Measurements from ENCODE around the gene RBMS3.

The RBMS3 gene

GRCh38 chr3:29275309-29275708 is 5.6 kb upstream of the RBMS3 start:
- no peak for DNase-seq (ENCODE audit: low read depth, low spot score)

GRCh38 chr3:29277249-29277648 is 3.6 kb upstream of the RBMS3 start:
- DNase-seq (ENCODE audit: low read depth, low spot score): no peak

DNA sequence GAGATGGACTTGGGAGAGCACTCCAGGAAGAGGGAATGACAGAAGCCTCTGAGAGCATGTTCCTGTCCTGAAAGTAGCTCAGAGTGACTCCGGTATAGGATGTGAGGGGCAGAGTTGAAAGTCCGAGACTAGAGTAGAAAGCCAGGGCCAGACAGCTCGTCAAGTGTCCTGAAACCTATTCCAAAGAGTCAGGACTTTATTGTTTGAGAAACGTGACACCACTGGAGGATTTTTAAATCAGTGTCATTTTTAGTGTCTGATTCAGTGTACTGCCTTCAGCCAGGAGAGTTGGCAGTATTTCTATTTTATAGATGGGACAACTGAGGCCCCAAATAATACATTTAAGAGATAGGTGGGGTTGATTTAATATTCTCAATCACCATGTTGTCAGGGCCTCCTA is 1.6 kb upstream of the RBMS3 start:
- no peak for DNase-seq (ENCODE audit: low read depth, low spot score)

DNA sequence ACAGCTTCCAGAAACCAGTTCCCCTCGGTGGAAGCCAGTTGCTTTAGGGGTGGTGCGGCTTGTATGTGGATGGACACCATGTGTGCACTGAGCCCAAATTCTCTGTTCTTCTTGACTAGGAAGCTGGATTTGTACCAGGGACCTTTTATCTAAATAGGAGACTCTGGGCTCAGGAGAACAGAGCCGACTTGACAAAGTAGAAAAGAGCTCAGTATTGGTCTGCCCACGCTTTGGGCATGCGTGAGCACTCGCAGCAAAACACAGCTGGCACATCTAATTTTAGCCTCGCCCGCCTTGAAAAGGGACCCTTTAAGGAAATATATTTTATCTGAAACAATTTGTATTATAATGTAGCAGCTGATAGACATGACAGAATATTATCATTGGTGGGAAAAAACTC is 1.1 kb upstream of the RBMS3 start:
- no peak for DNase-seq (ENCODE audit: low read depth, low spot score)

GRCh38 chr3:29281094-29281343 is 148 bp downstream of the RBMS3 start:
- DNase-seq (ENCODE audit: low read depth, low spot score): no peak

DNA sequence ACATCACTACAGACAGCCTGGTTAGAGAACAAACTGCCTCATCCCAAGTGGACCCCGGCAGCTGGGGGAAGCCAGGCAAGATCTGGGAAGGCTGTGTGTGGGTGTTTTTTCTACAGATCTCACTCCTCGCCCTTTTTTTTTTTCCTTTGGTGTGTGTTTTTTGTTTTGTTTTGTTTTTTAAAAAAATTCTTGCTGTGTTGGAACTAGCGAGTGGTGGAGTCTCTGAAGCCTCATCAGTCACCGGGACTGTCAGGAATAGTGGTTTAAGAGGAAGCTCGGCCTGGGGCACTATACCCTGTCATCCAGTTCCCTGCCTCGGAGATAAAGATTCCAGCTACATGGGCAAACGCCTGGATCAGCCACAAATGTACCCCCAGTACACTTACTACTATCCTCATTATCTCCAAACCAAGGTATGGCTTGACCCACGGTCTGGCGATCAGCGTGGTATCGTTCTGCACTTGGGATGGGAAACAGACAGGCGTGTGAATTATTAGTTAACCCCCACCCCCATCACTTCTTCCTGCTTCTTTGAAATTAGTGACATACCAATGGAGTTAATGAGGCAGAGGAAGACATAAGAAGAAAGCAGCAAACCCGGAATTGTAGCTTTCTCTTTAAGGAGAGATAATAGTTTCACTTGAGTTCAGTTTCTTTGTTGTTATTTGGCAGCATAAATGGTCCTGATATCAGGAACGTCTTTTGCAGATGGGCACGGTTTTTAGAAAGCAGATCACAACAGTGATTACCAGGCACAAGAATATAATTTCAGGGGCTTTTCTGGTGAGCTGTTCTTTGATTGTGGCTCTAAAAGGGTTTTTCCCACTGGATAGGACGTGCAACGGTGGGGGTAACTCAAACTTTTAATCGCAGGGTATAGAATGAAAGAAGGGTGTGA is 722 bp downstream of the RBMS3 start:
- no peak for DNase-seq (ENCODE audit: low read depth, low spot score)

DNA sequence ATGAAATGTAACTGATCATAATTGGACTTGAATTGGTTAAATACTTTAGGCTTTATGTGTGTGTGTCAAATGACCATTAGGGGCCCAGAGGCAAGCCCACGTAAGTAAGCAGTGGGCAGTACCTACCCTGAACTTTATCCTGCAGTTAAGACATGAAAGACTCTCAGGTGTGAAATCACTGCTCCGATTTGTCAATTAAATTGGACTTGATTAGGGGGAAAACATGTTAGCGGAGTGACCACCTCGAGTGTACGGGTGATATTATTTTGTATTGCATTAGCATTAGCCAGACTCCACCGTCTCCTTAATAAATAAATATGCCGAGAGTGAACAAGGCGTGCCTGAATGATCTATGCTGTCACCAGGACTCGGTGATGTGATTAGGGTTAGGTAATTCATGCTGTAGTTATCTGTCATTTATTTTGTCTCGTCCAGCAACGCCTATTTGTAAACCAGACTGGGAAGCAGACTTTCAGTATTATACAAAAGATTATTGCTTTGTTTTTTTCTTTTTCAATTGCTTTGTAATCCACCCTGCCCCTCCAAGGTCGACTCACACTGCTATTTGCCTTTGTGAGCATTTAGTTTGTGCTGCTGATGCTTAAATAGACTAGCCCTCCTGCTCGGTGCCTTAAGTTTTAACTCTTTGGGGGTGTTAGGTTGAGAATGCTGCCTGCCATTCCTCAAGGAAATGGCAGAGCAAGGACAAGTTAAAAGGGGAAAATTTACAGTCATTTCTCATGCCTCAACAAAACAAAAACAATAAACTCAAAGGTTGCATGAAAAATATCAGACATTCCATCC is 1.8 kb downstream of the RBMS3 start:
- DNase-seq (ENCODE audit: low read depth, low spot score): no peak

GRCh38 chr3:29283231-29284119 is 2.6 kb downstream of the RBMS3 start:
- DNase-seq (ENCODE audit: low read depth, low spot score): no peak

- DNase-seq (ENCODE audit: low read depth, low spot score): no peak
These were observed 3.6 kb downstream of the RBMS3 start for GRCh38 chr3:29284497-29284896.

GRCh38 chr3:29285471-29286071 is 4.7 kb downstream of the RBMS3 start:
- DNase-seq (ENCODE audit: low read depth, low spot score): no peak

GRCh38 chr3:29286478-29287240 is 5.8 kb downstream of the RBMS3 start:
- DNase-seq (ENCODE audit: low read depth, low spot score): no peak

DNA sequence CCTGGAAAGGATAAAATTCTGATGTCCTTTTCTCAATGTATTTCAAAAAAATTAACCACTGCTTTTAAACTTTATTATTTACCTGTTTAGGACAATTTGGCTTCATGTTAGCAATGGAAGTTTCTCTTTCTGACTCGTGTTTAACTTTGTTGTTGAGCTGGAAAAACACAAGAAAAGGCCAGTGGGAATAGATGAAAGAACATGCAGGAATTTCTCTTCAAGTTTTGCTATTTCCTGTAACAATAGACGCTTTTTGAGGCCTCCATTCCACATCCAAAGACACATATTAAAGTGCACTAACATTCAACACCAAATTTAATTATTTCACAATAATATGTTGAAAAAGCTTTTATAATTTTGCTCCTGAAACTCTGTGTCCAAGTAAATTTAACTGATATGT is 9.7 kb downstream of the RBMS3 start:
- DNase-seq (ENCODE audit: low read depth, low spot score): no peak

- DNase-seq (ENCODE audit: low read depth, low spot score): no peak
These were observed 10.6 kb downstream of the RBMS3 start for GRCh38 chr3:29291260-29291981.

- DNase-seq (ENCODE audit: low read depth, low spot score): no peak
These were observed 11.1 kb downstream of the RBMS3 start for GRCh38 chr3:29291982-29292363.

DNA sequence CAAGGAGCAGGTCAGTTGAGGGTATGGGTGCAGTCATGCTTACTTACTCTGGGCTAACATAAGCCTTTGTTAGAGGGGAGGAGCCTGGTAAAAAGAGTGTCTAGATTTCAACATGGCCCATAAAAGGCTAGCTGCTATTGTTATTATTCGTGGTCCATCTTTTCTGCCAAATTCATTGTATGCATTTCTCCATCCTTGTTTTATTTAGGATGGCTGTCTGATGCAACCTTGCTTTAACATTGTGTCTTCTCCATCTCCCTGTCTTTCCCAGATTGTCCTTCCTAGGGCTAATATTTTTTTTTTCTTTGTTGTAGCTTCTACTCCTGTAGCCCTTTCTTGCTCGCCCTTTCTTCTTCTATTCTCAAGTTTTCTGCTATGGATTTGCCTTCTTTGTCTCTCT is 12.6 kb downstream of the RBMS3 start:
- DNase-seq (ENCODE audit: low read depth, low spot score): no peak

DNA sequence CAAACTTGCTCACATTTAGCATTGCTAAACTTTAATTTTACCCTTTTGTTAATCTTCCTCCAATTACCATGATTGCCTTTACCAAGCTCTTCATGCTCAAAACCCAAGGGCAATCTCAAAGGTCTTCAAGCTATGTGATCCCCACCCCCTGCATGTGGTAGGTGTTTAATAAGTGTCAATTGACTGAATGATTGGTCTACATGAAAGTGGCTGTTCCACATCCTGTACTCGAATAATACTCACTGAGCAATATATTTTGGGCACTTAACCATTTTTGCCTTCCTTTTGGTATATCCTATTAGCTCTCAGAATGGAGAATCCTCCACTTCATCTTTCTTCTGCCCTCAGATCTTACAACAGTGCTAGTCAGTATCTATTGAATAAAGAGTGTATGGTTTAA is 17.1 kb downstream of the RBMS3 start:
- DNase-seq (ENCODE audit: low read depth, low spot score): no peak

DNA sequence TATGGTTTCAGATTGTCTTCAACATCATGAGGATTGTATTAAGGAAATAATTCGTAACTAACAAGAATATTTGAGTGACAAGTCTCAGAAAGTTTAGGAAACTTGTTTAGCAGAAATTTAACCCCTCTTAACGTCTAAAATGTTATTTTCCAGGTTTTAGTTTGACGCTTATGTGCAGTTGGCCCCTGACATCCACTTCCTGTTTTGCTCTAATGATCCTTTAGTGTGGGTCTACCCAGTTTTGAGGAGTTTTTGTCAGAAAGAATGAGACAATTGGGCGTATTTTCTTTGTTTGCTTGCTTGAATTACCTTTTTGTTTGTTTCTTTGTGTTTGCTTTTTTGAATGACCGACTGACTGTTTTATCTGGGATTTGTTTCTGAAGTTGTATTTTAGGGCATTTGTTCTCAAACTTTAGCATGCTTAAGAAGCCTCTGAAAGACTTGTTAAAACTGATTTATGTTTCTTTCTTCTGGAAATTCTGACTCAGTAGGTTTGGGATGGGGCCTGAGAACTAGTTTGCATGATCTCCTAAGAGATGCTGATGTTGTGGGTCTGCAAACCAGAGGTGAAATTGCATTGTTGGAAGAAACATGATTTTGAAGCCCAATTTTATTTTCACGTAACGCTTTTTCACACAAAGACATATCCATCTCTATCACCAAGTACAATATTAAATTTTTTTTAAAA is 20.6 kb downstream of the RBMS3 start:
- DNase-seq (ENCODE audit: low read depth, low spot score): no peak

DNA sequence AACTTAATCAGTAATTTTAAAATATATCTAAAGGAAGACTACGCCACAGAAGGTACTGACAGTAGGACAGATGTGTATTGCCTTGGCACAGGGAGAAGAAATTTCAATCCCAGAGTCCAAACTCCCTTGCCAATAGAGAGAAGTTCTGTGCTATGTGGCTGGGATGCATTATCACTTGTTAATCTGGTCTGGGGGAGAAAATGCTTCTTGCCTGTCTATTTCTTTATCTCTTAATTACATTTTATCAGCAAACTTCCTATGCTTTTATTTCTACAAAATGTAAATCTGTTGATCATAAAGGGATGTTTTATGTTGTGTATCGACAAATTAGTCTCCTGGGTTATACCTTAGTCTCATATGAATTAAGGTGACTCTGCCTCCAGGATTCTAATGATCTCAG is 21.7 kb downstream of the RBMS3 start:
- no peak for DNase-seq (ENCODE audit: low read depth, low spot score)

DNA sequence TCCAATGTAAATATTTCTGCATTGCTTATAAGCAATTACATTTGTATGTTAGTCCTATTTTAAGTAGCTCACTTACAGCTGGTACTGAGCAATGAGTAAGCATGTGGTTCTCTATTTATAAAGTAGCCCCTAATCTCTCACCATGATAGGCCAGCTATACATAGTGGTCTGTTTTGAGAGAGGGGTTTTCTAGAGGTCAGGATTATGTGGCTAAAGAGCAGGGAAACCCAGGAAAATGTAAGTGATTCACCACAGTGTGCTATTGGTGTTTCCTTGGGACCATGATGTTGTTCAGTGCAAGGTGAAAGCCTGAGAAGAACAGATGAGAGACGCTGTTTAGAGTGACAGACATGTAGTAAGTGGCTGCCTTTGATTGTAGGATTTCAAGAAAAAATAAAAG is 26.4 kb downstream of the RBMS3 start:
- DNase-seq (ENCODE audit: low read depth, low spot score): no peak

DNA sequence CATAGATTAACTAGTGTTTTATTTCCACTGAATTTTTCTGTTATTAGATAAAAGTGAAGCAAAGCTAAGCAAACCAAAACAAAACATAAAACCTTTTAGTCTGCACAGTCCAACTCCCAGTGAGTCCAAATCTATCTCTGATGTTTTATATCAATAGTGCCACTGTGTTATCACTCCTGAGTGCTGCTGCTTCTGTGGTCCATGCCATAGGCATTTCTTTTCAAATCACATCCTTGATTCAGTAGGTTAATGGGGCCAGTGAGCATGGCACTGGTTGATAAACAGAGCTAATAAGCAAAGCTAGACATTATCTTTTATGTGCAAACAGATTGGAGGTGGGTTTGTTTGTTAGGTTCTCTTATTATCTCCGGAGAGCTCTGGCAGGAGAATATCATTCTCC is 30.0 kb downstream of the RBMS3 start:
- DNase-seq (ENCODE audit: low read depth, low spot score): no peak
